GM21381 (cell line): Measurements from ENCODE around the gene TMEM209.
"Not testable (repeated sequence)": the region's sequence is repeated elsewhere in the genome, so short reads cannot be mapped to it uniquely, and the experiment has no call there.

Source experiments
- ATAC-seq: cut with Tn5 transposase; IDR thresholded peaks from one replicate; pipeline ENCODE4 v1.9.1; 2021; ENCODE audit warnings: mild to moderate bottlenecking, moderate library complexity; ENCODE audit not compliant: unreplicated experiment

Gene TMEM209

GRCh38 chr7:130174237-130174959, 30.8 kb downstream of the TMEM209 start:
- no peak for ATAC-seq

- no peak for ATAC-seq
Measured at GRCh38 chr7:130162196-130162595, 43.0 kb downstream of the TMEM209 start.

GRCh38 chr7:130160455-130160854, 44.8 kb downstream of the TMEM209 start:
- no peak for ATAC-seq

- no peak for ATAC-seq
Measured at GRCh38 chr7:130160023-130160422, 45.2 kb downstream of the TMEM209 start.

GRCh38 chr7:130157700-130158099, 47.5 kb downstream of the TMEM209 start:
- ATAC-seq = no peak

GRCh38 chr7:130156140-130156539, 49.1 kb downstream of the TMEM209 start:
- no peak for ATAC-seq

GRCh38 chr7:130154501-130155317, 50.5 kb downstream of the TMEM209 start:
- ATAC-seq = no peak

- ATAC-seq = no peak
Measured at GRCh38 chr7:130154131-130154500, 51.1 kb downstream of the TMEM209 start.

GRCh38 chr7:130153211-130153908, 51.8 kb downstream of the TMEM209 start:
- ATAC-seq = no peak

- no peak for ATAC-seq
Measured at GRCh38 chr7:130152493-130153210, 52.6 kb downstream of the TMEM209 start.

GRCh38 chr7:130151591-130152492, 53.4 kb downstream of the TMEM209 start:
- ATAC-seq = no peak

GRCh38 chr7:130150587-130150986, 54.6 kb downstream of the TMEM209 start:
- ATAC-seq = no peak

GRCh38 chr7:130149281-130150139, 55.7 kb downstream of the TMEM209 start:
- ATAC-seq = peak; percentile 55

GRCh38 chr7:130148561-130148960, 56.6 kb downstream of the TMEM209 start:
- ATAC-seq = no peak

- no peak for ATAC-seq
Measured at GRCh38 chr7:130147710-130148325, 57.4 kb downstream of the TMEM209 start.

GRCh38 chr7:130146693-130147405, 58.4 kb downstream of the TMEM209 start:
- ATAC-seq = no peak

GRCh38 chr7:130146142-130146541, 59.1 kb downstream of the TMEM209 start:
- not testable (repeated sequence) for ATAC-seq
